Ammon's horn (tissue), 1 donor: ENCODE results near the gene PRLHR.

Experiments used
- DNase-seq: peaks from one replicate; pipeline ENCODE4 v3.0.0-alpha.2; 2016; ENCODE audit warnings: low spot score

PRLHR gene

GRCh38 chr10:118563373-118563890 lies 32.0 kb downstream of the PRLHR start:
- no peak for DNase-seq

- DNase-seq: no peak
Measured at GRCh38 chr10:118562851-118563250, 32.6 kb downstream of the PRLHR start.

GRCh38 chr10:118557946-118558345 lies 37.5 kb downstream of the PRLHR start:
- no peak for DNase-seq

- no peak for DNase-seq
Measured at GRCh38 chr10:118551535-118552100, 43.8 kb downstream of the PRLHR start.

GRCh38 chr10:118547282-118547681 lies 48.2 kb downstream of the PRLHR start:
- no peak for DNase-seq

GRCh38 chr10:118546479-118546878 lies 49.0 kb downstream of the PRLHR start:
- no peak for DNase-seq

GRCh38 chr10:118545381-118545780 lies 50.1 kb downstream of the PRLHR start:
- no peak for DNase-seq

GRCh38 chr10:118544401-118544948 lies 51.0 kb downstream of the PRLHR start:
- DNase-seq: no peak

GRCh38 chr10:118543714-118544400 lies 51.6 kb downstream of the PRLHR start:
- peak; percentile 60 for DNase-seq

GRCh38 chr10:118542745-118543144 lies 52.7 kb downstream of the PRLHR start:
- no peak for DNase-seq

- no peak for DNase-seq
Measured at GRCh38 chr10:118542205-118542604, 53.2 kb downstream of the PRLHR start.

GRCh38 chr10:118541718-118542117 lies 53.7 kb downstream of the PRLHR start:
- no peak for DNase-seq
